Hematopoietic multipotent progenitor cell treated with erythropoietin and hydrocortisone succinate and interleukin-3 and kit ligand, for 17 days (in vitro differentiated cells): ENCODE results near the gene CLDND2.
A peak's percentile ranks its signal among the peaks of the same experiment; 100 is the strongest.
"Not testable (repeated sequence)": the region's sequence is repeated elsewhere in the genome, so short reads cannot be mapped to it uniquely, and the experiment has no call there.

Experiments
- DNase-seq: peaks from one replicate; pipeline ENCODE4 v3.0.0-alpha.2; 2015; ENCODE audit warnings: low spot score

CLDND2 gene

GRCh38 chr19:51368366-51369282 is at the start of gene CLDND2:
Gene CLDND2 (minus strand): TSS chr19:51369003. CDS start chr19:51368577, 426 bp downstream.
- no peak for DNase-seq

GRCh38 chr19:51417810-51418157 is 49.0 kb upstream of the CLDND2 start:
- DNase-seq = no peak

- DNase-seq = no peak
These were observed 48.5 kb upstream of the CLDND2 start, which contains the start of gene SIGLEC10 for GRCh38 chr19:51417107-51417809. Gene SIGLEC10 (minus strand): TSS chr19:51417642. CDS start chr19:51417581, 61 bp downstream.

GRCh38 chr19:51416422-51416821 is 47.6 kb upstream of the CLDND2 start:
- not testable (repeated sequence) for DNase-seq

- no peak for DNase-seq
These were observed 46.4 kb upstream of the CLDND2 start for GRCh38 chr19:51415187-51415586.

GRCh38 chr19:51410950-51411748 is 42.3 kb upstream of the CLDND2 start:
- no peak for DNase-seq

GRCh38 chr19:51407511-51408131 is 38.8 kb upstream of the CLDND2 start:
- DNase-seq = peak; percentile 42

GRCh38 chr19:51402117-51402516 is 33.3 kb upstream of the CLDND2 start:
- DNase-seq = no peak

GRCh38 chr19:51399936-51400335 is 31.1 kb upstream of the CLDND2 start:
- DNase-seq = not testable (repeated sequence)

- DNase-seq = no peak
These were observed 30.4 kb upstream of the CLDND2 start for GRCh38 chr19:51399231-51399630.

GRCh38 chr19:51398096-51398704 is 29.4 kb upstream of the CLDND2 start:
- DNase-seq = peak; percentile 35

GRCh38 chr19:51397453-51397852 is 28.6 kb upstream of the CLDND2 start:
- DNase-seq = not testable (repeated sequence)

- no peak for DNase-seq
These were observed 27.4 kb upstream of the CLDND2 start for GRCh38 chr19:51396175-51396574.

GRCh38 chr19:51394050-51394836 is 25.4 kb upstream of the CLDND2 start:
- DNase-seq = peak; percentile 95

- no peak for DNase-seq
These were observed 23.9 kb upstream of the CLDND2 start for GRCh38 chr19:51392701-51393100.

- no peak for DNase-seq
These were observed 22.3 kb upstream of the CLDND2 start for GRCh38 chr19:51391073-51391611.

- DNase-seq = no peak
These were observed 20.3 kb upstream of the CLDND2 start for GRCh38 chr19:51389143-51389542.

GRCh38 chr19:51387924-51388389 is 19.2 kb upstream of the CLDND2 start, which contains the start of gene LIM2:
Gene LIM2 (minus strand): TSS chr19:51387974. CDS start chr19:51387443, 531 bp downstream.
- DNase-seq = no peak

GRCh38 chr19:51386882-51387520 is 18.2 kb upstream of the CLDND2 start:
- no peak for DNase-seq
